OCI-LY3 (cell line): ENCODE measurements around the gene BCOR.

ENCODE experiments used
- H2AFZ ChIP-seq: fragments of 200-600, 300-600 bp; shearing (Covaris generic); 2 replicates; pipeline ENCODE4 v1.6.0; 2014; ENCODE audit warnings: antibody characterized with exemption, low read depth, low read length
- H3K27ac ChIP-seq: fragments of 200-600, 300-600 bp; sonication (generic); 2 replicates; pipeline ENCODE4 v1.5.1; 2014; ENCODE audit warnings: mild to moderate bottlenecking, low read length, moderate library complexity, mixed read lengths
- H3K27me3 ChIP-seq: fragments of 200-600, 300-600 bp; sonication (generic); 2 replicates; pipeline ENCODE4 v1.6.1; 2014; ENCODE audit warnings: low read depth, low read length, mixed read lengths
- H3K36me3 ChIP-seq: fragments of 200-600, 300-600 bp; sonication (generic); replicated peaks from 2 replicates; pipeline ENCODE3; 2014; ENCODE audit warnings: low read depth, low read length, mixed read lengths
- H3K4me1 ChIP-seq: fragments of 300-600, 200-600 bp; sonication (generic); 2 replicates; pipeline ENCODE4 v1.6.1; 2014; ENCODE audit warnings: low read length, mixed read lengths
- H3K4me2 ChIP-seq: fragments of 200-600, 300-600 bp; sonication (generic); 2 replicates; pipeline ENCODE4 v1.6.1; 2014; ENCODE audit warnings: low read length, mixed read lengths
- H3K4me3 ChIP-seq: fragments of 300-600, 200-600 bp; sonication (generic); 2 replicates; pipeline ENCODE4 v1.5.1; 2014; ENCODE audit warnings: antibody characterized with exemption, mild to moderate bottlenecking, low read length, moderate library complexity
- H3K79me2 ChIP-seq: fragments of 300-600, 200-600 bp; shearing (Covaris generic); 2 replicates; pipeline ENCODE4 v1.6.1; 2014; ENCODE audit warnings: mild to moderate bottlenecking, low read length, mixed read lengths
- H3K9ac ChIP-seq: fragments of 300-600, 200-600 bp; shearing (Covaris generic); 2 replicates; pipeline ENCODE4 v1.6.0; 2014; ENCODE audit warnings: mild to moderate bottlenecking, low read length, moderate library complexity
- H3K9me3 ChIP-seq: fragments of 200-600, 300-600 bp; shearing (Covaris generic); 2 replicates; pipeline ENCODE4 v1.6.1; 2014; ENCODE audit warnings: low read length, mixed read lengths; ENCODE audit not compliant: insufficient read depth
- H4K20me1 ChIP-seq: fragments of 200-600, 300-600 bp; sonication (generic); 2 replicates; pipeline ENCODE4 v1.6.1; 2016; ENCODE audit warnings: low read length, mixed read lengths; ENCODE audit not compliant: insufficient read depth
- EZH2phosphoT487 ChIP-seq: fragments of 200-600 bp; shearing (Covaris generic); IDR thresholded peaks from 2 replicates; pipeline ENCODE4 v1.6.1; 2018; ENCODE audit warnings: antibody characterized with exemption, mixed run types, low read depth
- TF ChIP-seq, protein P1 (sequence below): fragments of 200-600, 300-600 bp; sonication (generic); IDR thresholded peaks from 2 replicates; pipeline ENCODE4 v1.5.1; 2014; ENCODE audit warnings: antibody characterized with exemption, low read length, low read depth

Gene BCOR

DNA sequence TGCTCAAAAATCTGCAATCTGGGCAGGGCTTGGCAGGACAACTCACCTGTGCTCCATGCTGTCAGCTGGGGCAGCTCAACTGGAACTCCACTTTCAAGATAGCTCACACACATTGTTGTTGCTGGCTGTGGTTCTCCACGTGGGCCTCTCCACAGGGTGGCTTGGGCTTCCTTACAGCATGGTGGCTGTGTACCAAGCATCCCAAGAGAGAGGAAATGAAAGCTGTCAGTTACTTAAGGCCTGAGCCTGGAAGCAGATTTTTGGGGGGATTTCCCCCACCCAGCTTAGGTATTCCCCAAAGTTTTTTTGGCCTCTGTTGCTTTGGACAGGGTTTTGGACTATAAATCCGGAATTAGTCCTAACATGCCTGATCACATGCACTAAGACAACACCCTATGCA lies 81.0 kb downstream of the BCOR start:
- Histone ChIP-seq H4K20me1 (no peaks in the 10 kb centered on the region), H3K27me3 (0 out of 2 replicates have a peak, but pooled peaks cover 3% of the 10 kb centered on the region), H3K9ac (no peak overlapping the region), H3K4me2 (no peak overlapping the region), H3K79me2 (no peaks in the 10 kb centered on the region), H2AFZ (no peak overlapping the region), H3K4me3 (no peak overlapping the region), H3K9me3 (no peaks in the 10 kb centered on the region), H3K4me1 (peaks cover 15% of the 10 kb centered on the region; the same call in 1 of the 2 replicates), H3K27ac (no peak overlapping the region; the same call in 1 of the 2 replicates), H3K36me3 (no peaks in the 10 kb centered on the region)
- TF ChIP-seq, protein P1, sequence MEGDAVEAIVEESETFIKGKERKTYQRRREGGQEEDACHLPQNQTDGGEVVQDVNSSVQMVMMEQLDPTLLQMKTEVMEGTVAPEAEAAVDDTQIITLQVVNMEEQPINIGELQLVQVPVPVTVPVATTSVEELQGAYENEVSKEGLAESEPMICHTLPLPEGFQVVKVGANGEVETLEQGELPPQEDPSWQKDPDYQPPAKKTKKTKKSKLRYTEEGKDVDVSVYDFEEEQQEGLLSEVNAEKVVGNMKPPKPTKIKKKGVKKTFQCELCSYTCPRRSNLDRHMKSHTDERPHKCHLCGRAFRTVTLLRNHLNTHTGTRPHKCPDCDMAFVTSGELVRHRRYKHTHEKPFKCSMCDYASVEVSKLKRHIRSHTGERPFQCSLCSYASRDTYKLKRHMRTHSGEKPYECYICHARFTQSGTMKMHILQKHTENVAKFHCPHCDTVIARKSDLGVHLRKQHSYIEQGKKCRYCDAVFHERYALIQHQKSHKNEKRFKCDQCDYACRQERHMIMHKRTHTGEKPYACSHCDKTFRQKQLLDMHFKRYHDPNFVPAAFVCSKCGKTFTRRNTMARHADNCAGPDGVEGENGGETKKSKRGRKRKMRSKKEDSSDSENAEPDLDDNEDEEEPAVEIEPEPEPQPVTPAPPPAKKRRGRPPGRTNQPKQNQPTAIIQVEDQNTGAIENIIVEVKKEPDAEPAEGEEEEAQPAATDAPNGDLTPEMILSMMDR = no peak
- no peak for TF ChIP-seq EZH2phosphoT487

DNA sequence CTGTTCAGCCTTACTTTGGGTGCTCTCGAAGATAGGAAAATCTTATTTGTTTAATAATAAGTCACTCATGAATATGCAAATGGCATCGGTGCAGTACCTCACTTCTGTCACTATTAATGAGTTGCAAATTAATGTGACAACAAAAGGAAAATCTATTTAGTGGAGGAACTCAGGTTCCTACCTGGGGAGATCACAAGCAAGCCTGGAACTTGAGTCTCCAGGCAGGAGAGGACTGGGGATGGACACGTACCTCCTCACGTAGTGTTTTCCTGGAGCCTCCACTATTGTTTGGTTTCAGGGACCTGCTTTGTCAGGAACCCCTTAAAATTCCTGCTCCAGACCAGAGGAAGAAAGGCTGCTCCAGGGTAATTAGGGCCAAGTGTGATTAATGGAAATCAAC lies 82.1 kb downstream of the BCOR start:
- H3K9me3 ChIP-seq = no peaks in the 10 kb centered on the region
- no peak overlapping the region for H3K9ac ChIP-seq
- H3K4me2 ChIP-seq = no peak overlapping the region
- peaks cover 13% of the 10 kb centered on the region; the same call in 1 of the 2 replicates for H3K4me1 ChIP-seq
- H2AFZ ChIP-seq = no peak overlapping the region
- no peak overlapping the region for H3K27ac ChIP-seq
- H4K20me1 ChIP-seq = no peaks in the 10 kb centered on the region
- no peaks in the 10 kb centered on the region for H3K36me3 ChIP-seq
- TF ChIP-seq, protein P1 = no peak
- TF ChIP-seq EZH2phosphoT487 = no peak
- H3K79me2 ChIP-seq = no peaks in the 10 kb centered on the region
- 0 out of 2 replicates have a peak, but pooled peaks cover 3% of the 10 kb centered on the region for H3K27me3 ChIP-seq
- H3K4me3 ChIP-seq = no peak overlapping the region

DNA sequence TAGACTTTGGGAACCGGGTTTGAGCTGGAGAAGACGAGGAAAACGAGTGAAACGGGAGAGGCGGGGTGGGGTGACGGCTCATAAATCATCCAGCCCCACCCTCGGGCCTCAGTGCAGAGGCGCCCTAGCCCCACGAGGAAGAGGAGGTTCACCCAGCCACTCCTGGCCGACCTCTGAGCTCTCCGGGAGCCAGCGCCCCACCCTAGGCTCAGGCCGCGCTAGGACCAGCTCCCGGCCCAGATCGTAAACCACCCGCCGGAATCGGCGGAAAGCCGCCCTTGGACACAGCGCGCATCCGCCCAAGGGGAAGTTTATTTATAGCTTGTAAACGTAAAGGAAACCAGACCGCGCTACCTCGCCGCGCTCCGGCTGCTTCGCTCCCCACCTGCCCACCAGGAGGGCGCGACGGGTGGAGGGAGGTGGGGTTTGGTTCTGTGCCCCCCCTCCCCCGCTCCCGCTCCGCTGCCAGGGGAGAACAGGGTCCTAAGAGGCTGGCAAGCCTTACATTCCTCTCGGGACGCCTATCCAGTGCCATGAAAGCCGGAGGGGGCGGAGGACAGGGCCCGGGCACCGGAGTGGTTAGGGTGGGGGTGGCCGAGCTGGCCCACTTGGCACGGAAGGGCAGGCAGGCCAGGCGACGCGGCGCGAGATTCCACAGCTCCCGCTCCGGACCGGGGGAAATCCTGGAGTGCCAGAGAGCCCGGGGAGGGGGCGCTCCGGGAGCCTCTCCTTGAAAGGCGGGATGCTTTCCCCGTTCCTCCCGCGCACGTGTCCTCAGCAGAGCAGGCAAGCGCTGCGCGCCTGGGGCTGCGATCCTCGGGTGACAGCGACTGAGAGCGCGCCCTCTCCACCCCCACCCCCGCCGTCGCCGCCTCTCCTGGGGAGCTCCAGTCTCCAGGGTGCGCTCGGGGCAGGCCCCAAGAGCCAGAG lies 84.2 kb downstream of the BCOR start:
- Histone ChIP-seq H2AFZ (peak overlapping the region; percentile 24; the same call in 1 of the 2 replicates), H3K27ac (peak overlapping the region; percentile 49), H3K4me1 (peaks cover 13% of the 10 kb centered on the region; the same call in 1 of the 2 replicates), H3K36me3 (no peaks in the 10 kb centered on the region), H3K79me2 (no peaks in the 10 kb centered on the region), H3K4me2 (peak overlapping the region; percentile 99), H3K27me3 (0 out of 2 replicates have a peak, but pooled peaks cover 3% of the 10 kb centered on the region), H3K4me3 (peak overlapping the region; percentile 85), H3K9me3 (no peaks in the 10 kb centered on the region), H4K20me1 (no peaks in the 10 kb centered on the region), H3K9ac (peak overlapping the region; percentile 94)
- no peak for TF ChIP-seq EZH2phosphoT487
- TF ChIP-seq, protein P1 = no peak

DNA sequence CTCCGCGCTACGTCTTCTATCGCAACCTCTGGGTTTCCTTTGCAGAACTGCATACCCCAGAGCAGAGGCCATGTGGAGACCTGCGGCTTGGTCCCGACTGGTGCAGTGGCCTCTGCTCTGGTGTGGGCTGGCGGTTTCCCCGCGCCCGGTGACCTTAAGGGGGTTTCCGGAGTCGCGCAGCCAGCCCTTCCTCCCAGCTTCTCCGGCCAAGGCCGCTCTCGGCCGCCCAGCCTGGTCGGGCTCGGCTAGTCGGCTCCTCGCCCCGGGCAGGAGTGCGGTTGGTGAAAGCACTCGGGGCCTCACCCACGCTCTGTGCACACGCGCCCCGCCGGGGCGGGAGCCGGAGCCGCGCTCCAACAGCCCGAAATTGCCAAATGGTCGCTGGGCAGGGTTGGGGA lies 84.9 kb downstream of the BCOR start:
- Histone ChIP-seq H3K9ac (peak overlapping the region; percentile 94), H3K4me3 (peak overlapping the region; percentile 85), H3K4me1 (peaks cover 13% of the 10 kb centered on the region; the same call in 1 of the 2 replicates), H3K79me2 (no peaks in the 10 kb centered on the region), H3K9me3 (no peaks in the 10 kb centered on the region), H3K27ac (no peak overlapping the region), H3K27me3 (0 out of 2 replicates have a peak, but pooled peaks cover 3% of the 10 kb centered on the region), H4K20me1 (no peaks in the 10 kb centered on the region), H2AFZ (no peak overlapping the region), H3K4me2 (peak overlapping the region; percentile 99), H3K36me3 (no peaks in the 10 kb centered on the region)
- TF ChIP-seq, protein P1 = no peak
- no peak for TF ChIP-seq EZH2phosphoT487
